A549 (cell line): ENCODE results near the gene NEU4. TPM values are rescaled to one million over a fixed set of nuclear protein-coding genes. Genes with fewer than 3 reads are reported as not detected.
A peak's percentile ranks its signal among the peaks of the same experiment; 100 is the strongest.

Experiments used
- ATAC-seq, 2 experiments: fragments of 200-7000 bp in 1 of 2; fragments of >200 bp in 1 of 2; cut with Nextera tagmentation in 1 of 2; cut with Tn5 transposase in 1 of 2; 3 replicates each; pipeline versions ENCODE4 v1.8.0 to v1.9.1; 2018 to 2020; ENCODE audit warnings: mild to moderate bottlenecking in 1 of 2, moderate library complexity in 1 of 2
- CTCF ChIA-PET: fragments of 300-600 bp; sonication (Branson Sonifier 250); formaldehyde crosslinking; extraction: SDS; loops from one replicate; lab custom pipeline; 2021; ENCODE audit warnings: antibody characterized with exemption, inconsistent platforms; lab: Yijun Ruan, JAX
- POLR2A ChIA-PET: fragments of 350-600 bp; formaldehyde crosslinking; extraction: SDS; loops from one replicate; lab custom pipeline; 2021; ENCODE audit warnings: antibody characterized with exemption, inconsistent platforms; lab: Yijun Ruan, JAX
- DNase-seq, 2 experiments: peaks; one replicate each; pipeline versions ENCODE4 v3.0.0 to v3.0.0-alpha.2; 2011 to 2016; ENCODE audit warnings: low read depth in 1 of 2, low spot score in 1 of 2
- FAIRE-seq: peaks from 2 replicates; lab custom pipeline; 2011; peaks lifted over from hg19 to GRCh38; lab: Jason Lieb, UNC
- H3K27ac ChIP-seq, 2 experiments: fragments of >200 bp; sonication (Bioruptor Twin); formaldehyde crosslinking; 3 replicates each; pipeline ENCODE4 v1.5.1; 2016 to 2017
- H3K4me1 ChIP-seq: fragments of >200 bp; sonication (Bioruptor Twin); formaldehyde crosslinking; 3 replicates; pipeline ENCODE4 v1.6.1; 2016
- H3K4me2 ChIP-seq: fragments of >200 bp; sonication (Bioruptor Twin); formaldehyde crosslinking; 3 replicates; pipeline ENCODE4 v1.6.1; 2016
- H3K4me3 ChIP-seq: fragments of >200 bp; sonication (Bioruptor Twin); formaldehyde crosslinking; 3 replicates; pipeline ENCODE4 v1.5.1; 2016
- H3K9me3 ChIP-seq: fragments of >200 bp; sonication (Bioruptor Twin); formaldehyde crosslinking; 3 replicates; pipeline ENCODE4 v1.6.1; 2016
- BCL3 ChIP-seq: fragments of >200 bp; sonication (Bioruptor Twin); formaldehyde crosslinking; IDR thresholded peaks from 3 replicates; pipeline ENCODE4 v1.6.1; 2016
- BHLHE40 ChIP-seq: IDR thresholded peaks from 2 replicates; pipeline ENCODE4 v1.6.1; 2012; ENCODE audit warnings: low read depth, low read length, inconsistent platforms
- CBX2 ChIP-seq: fragments of 200-600 bp; sonication (generic); IDR thresholded peaks from 2 replicates; pipeline ENCODE4 v1.6.1; 2016; ENCODE audit warnings: low read depth, mild to moderate bottlenecking, borderline replicate concordance
- CBX8 ChIP-seq: fragments of 200-600 bp; sonication (generic); IDR thresholded peaks from 2 replicates; pipeline ENCODE4 v1.6.1; 2016
- CEBPB ChIP-seq, 2 experiments: fragments of >200 bp in 1 of 2; sonication (Bioruptor Twin) in 1 of 2; formaldehyde crosslinking in 1 of 2; IDR thresholded peaks; 2 replicates each; pipeline ENCODE4 v1.6.1; 2012 to 2016
- CTCF ChIP-seq: fragments of >200 bp; sonication (Bioruptor Twin); formaldehyde crosslinking; IDR thresholded peaks from 3 replicates; pipeline ENCODE4 v1.5.1; 2016
- E2F6 ChIP-seq: IDR thresholded peaks from 2 replicates; pipeline ENCODE4 v1.6.1; 2012; ENCODE audit warnings: low read depth, borderline replicate concordance
- ELK1 ChIP-seq: fragments of 150-350 bp; IDR thresholded peaks from 2 replicates; pipeline ENCODE4 v1.6.1; 2014; ENCODE audit warnings: low read depth, mild to moderate bottlenecking, low read length
- FOXS1 ChIP-seq: fragments of 250-450 bp; sonication (Bioruptor Pico); IDR thresholded peaks from 2 replicates; pipeline ENCODE4 v1.5.0; 2020; ENCODE audit warnings: mild to moderate bottlenecking, moderate library complexity
- JUN ChIP-seq, 2 experiments: fragments of >200 bp; sonication (Bioruptor Twin); formaldehyde crosslinking; IDR thresholded peaks; 2 replicates in 1 of 2; 3 replicates in 1 of 2; pipeline ENCODE4 v1.6.1; 2016 to 2017
- MAFK ChIP-seq: fragments of 450-650 bp; IDR thresholded peaks from 2 replicates; pipeline ENCODE4 v1.6.1; 2014; ENCODE audit not compliant: partially characterized antibody
- MAX ChIP-seq: IDR thresholded peaks from 2 replicates; pipeline ENCODE4 v1.6.1; 2012
- MAZ ChIP-seq: fragments of 150-350 bp; IDR thresholded peaks from 2 replicates; pipeline ENCODE4 v1.6.1; 2014; ENCODE audit warnings: antibody characterized with exemption, low read depth, low read length, borderline replicate concordance
- MYC ChIP-seq: IDR thresholded peaks from 2 replicates; pipeline ENCODE4 v1.6.1; 2012; ENCODE audit warnings: mild to moderate bottlenecking, inconsistent platforms, low read length, improper control_type of control experiment, borderline replicate concordance
- NFE2L2 ChIP-seq: fragments of 150-350 bp; conservative IDR thresholded peaks from 2 replicates; pipeline ENCODE4 v1.6.1; 2014; ENCODE audit warnings: low read length
- POLR2A ChIP-seq: IDR thresholded peaks from 2 replicates; pipeline ENCODE4 v1.6.1; 2012; ENCODE audit warnings: mild to moderate bottlenecking, low read length
- RNF2 ChIP-seq: fragments of 200-600 bp; sonication (generic); IDR thresholded peaks from 2 replicates; pipeline ENCODE4 v1.6.1; 2016; ENCODE audit warnings: low read depth, mild to moderate bottlenecking, antibody characterized with exemption, moderate library complexity, borderline replicate concordance
- SMC3 ChIP-seq: fragments of >200 bp; sonication (Bioruptor Twin); formaldehyde crosslinking; IDR thresholded peaks from 3 replicates; pipeline ENCODE4 v1.6.1; 2018; ENCODE audit warnings: inconsistent platforms
- USF2 ChIP-seq: fragments of 450-650 bp; IDR thresholded peaks from 2 replicates; pipeline ENCODE4 v1.6.1; 2014; ENCODE audit warnings: antibody characterized with exemption
- WGBS: methylation state at CpG from one replicate; pipeline ENCODE4 v1.1.6; 2017; ENCODE audit errors: missing lambda C conversion rate; 5-methylcytosine and 5-hydroxymethylcytosine counted together
- polyA plus RNA-seq, 4 experiments: library from polyadenylated mRNA; depleted of rRNA in 3 of 4; stranded (reverse); fragments of >200 nt; fragmentation: RNase III in 1 of 4; extraction: RNeasy Plus Mini Kit Qiagen cat#74134 plus additional on column Dnase treatment in 1 of 4; gene quantifications; 2 replicates in 3 of 4; 3 replicates in 1 of 4; pipeline ENCODE4 v1.2.3, GENCODE V29; 2011 to 2017

Gene NEU4
- polyA plus RNA-seq, 2 of the 4 experiments (the other 2 are of a cell fraction) = 0.13 to 0.19 TPM

- H3K9me3 ChIP-seq = no peaks in the 10 kb centered on the region
- H3K27ac ChIP-seq = no peak overlapping the region
- no peak for FAIRE-seq
- DNase-seq = no peak
- H3K4me1 ChIP-seq = no peaks in the 10 kb centered on the region
- no peak overlapping the region for H3K4me2 ChIP-seq
- ATAC-seq = peak in 1 of 2 experiments; percentile 3; a peak in 1 of 6 replicates
- ChIA-PET CTCF (no interaction called here), POLR2A (no interaction called here)
- WGBS = 73% methylated on average over 28 of the region's 48 CpGs
- TF ChIP-seq SMC3 (no peak), ELK1 (no peak), RNF2 (no peak), CEBPB (IDR thresholded peaks at IDR 0.05) (no peak), MAX (no peak), NFE2L2 (no peak), E2F6 (no peak), CBX2 (no peak)
- no peak overlapping the region for H3K4me3 ChIP-seq
Observed at GRCh38 chr2:241815477-241816430, 6.8 kb downstream of the NEU4 start.

- no peak overlapping the region for H3K27ac ChIP-seq
- WGBS = 44% methylated on average over 12 of the region's 33 CpGs
- no peak overlapping the region for H3K4me2 ChIP-seq
- POLR2A ChIA-PET = interaction anchor here (0.6 kb wide), 1 partner anchor 130 kb away, joined by 3 read pairs; the partner anchor contains the start of gene DTYMK
- no peaks in the 10 kb centered on the region for H3K9me3 ChIP-seq
- no peaks in the 10 kb centered on the region for H3K4me1 ChIP-seq
- TF ChIP-seq MYC (no peak), MAX (no peak), CBX8 (no peak), USF2 (no peak), BCL3 (no peak), E2F6 (no peak), FOXS1 (no peak), POLR2A (no peak), SMC3 (no peak), CEBPB (IDR thresholded peaks at IDR 0.05) (no peak), MAZ (no peak), BHLHE40 (no peak), CTCF (no peak), JUN (IDR thresholded peaks at IDR 0.05) (no peak), MAFK (no peak)
- FAIRE-seq (no peak), DNase-seq (no peak), ATAC-seq (no peak)
- CTCF ChIA-PET = interaction anchor here (0.8 to 1.5 kb wide), 2 partner anchors 26 to 60 kb away, joined by 4 read pairs; no protein-coding TSS in a partner anchor
- no peak overlapping the region for H3K4me3 ChIP-seq
Observed at GRCh38 chr2:241816431-241817121, 7.6 kb downstream of the NEU4 start.
